K562 (cell line): ENCODE results near the gene ZDHHC18. TPM values are rescaled to one million over a fixed set of nuclear protein-coding genes. Genes with fewer than 3 reads are reported as not detected.

Experiments
- ATAC-seq: fragments of 200-7000 bp; cut with Tn5 transposase; 3 replicates; pipeline ENCODE4 v1.9.1; 2020; ENCODE audit warnings: moderate library complexity
- BruUV-seq: library from RNA; stranded (reverse); fragments of 400-500 nt; replicated peaks from 2 replicates; lab custom pipeline; 2021; lab: Mats Ljungman, UMichigan
- CTCF ChIA-PET: fragments of 300-600 bp; formaldehyde crosslinking; extraction: SDS; loops from one replicate; lab custom pipeline; 2021; ENCODE audit warnings: low intra/inter-chr PET ratio; lab: Yijun Ruan, JAX
- POLR2A ChIA-PET: fragments of 300-600, 350-650 bp; sonication (Branson Sonifier 250); formaldehyde crosslinking; extraction: SDS; loops from one replicate; lab custom pipeline; 2021; ENCODE audit warnings: antibody characterized with exemption, inconsistent platforms; lab: Yijun Ruan, JAX
- DNase-seq, 4 experiments: peaks; one replicate each; pipeline versions ENCODE4 v3.0.0 to v3.0.0-alpha.2; 2011 to 2018; ENCODE audit warnings: low spot score in 3 of 4, mixed read lengths in 3 of 4; ENCODE audit errors: extremely low read depth in 1 of 4
- FAIRE-seq: peaks from 2 replicates; lab custom pipeline; 2011; peaks lifted over from hg19 to GRCh38; lab: Jason Lieb, UNC
- H2AFZ ChIP-seq: 2 replicates; pipeline ENCODE4 v1.6.0; 2011; ENCODE audit warnings: low read depth, low read length, control low read depth, inconsistent platforms
- H3K27ac ChIP-seq: fragments of 200-600 bp; 3 replicates; pipeline ENCODE4 v1.8.0; 2011; ENCODE audit warnings: low read depth, mild to moderate bottlenecking, control low read depth, inconsistent platforms, low read length, moderate library complexity, mixed read lengths; ENCODE audit errors: extremely low read depth
- H3K27me3 ChIP-seq, 2 experiments: fragments of 300-600 bp in 1 of 2; 2 replicates in 1 of 2; 3 replicates in 1 of 2; pipeline versions ENCODE4 v1.6.0 to v1.8.0; 2011; ENCODE audit warnings: inconsistent platforms in 2 of 2, low read length in 2 of 2, mild to moderate bottlenecking in 1 of 2, mixed read lengths in 1 of 2, moderate library complexity in 1 of 2; ENCODE audit not compliant: control insufficient read depth in 2 of 2, insufficient read depth in 2 of 2
- H3K36me3 ChIP-seq: fragments of 300-600 bp; 3 replicates; pipeline ENCODE4 v1.8.0; 2011; ENCODE audit warnings: mild to moderate bottlenecking, low read length, inconsistent platforms; ENCODE audit not compliant: control insufficient read depth, insufficient read depth
- H3K4me1 ChIP-seq, 2 experiments: fragments of 200-600 bp in 1 of 2; replicated peaks in 1 of 2; 2 replicates in 1 of 2; 3 replicates in 1 of 2; pipeline versions ENCODE4 v1.5.1 to v1.8.0; 2011; ENCODE audit warnings: inconsistent platforms in 2 of 2, low read length in 2 of 2, mild to moderate bottlenecking in 1 of 2, mixed read lengths in 1 of 2, moderate library complexity in 1 of 2; ENCODE audit not compliant: control insufficient read depth in 2 of 2, insufficient read depth in 2 of 2
- H3K4me2 ChIP-seq: 2 replicates; pipeline ENCODE4 v1.6.1; 2011; ENCODE audit warnings: low read length, control low read depth, inconsistent platforms, mixed read lengths; ENCODE audit not compliant: insufficient read depth
- H3K4me3 ChIP-seq: fragments of 200-600 bp; sonication (generic), shearing (Covaris generic); 2 replicates; pipeline ENCODE4 v1.5.1; 2016; ENCODE audit warnings: control low read depth, inconsistent platforms
- H3K79me2 ChIP-seq: fragments of 200-600 bp; 3 replicates; pipeline ENCODE4 v1.8.0; 2011; ENCODE audit warnings: low read length, inconsistent platforms; ENCODE audit not compliant: control insufficient read depth, insufficient read depth
- H3K9ac ChIP-seq, 2 experiments: 2 replicates each; pipeline versions ENCODE4 v1.6.0 to v1.6.1; 2011; ENCODE audit warnings: low read depth in 2 of 2, low read length in 2 of 2, control low read depth in 1 of 2, inconsistent platforms in 1 of 2, mild to moderate bottlenecking in 1 of 2, mixed read lengths in 1 of 2; ENCODE audit not compliant: insufficient read depth in 1 of 2
- H3K9me1 ChIP-seq: one replicate; pipeline ENCODE4 v1.6.0; 2011; ENCODE audit warnings: inconsistent platforms, mild to moderate bottlenecking, low read length, moderate library complexity; ENCODE audit not compliant: control insufficient read depth, insufficient read depth
- H3K9me3 ChIP-seq: replicated peaks from 2 replicates; pipeline ENCODE4 v1.5.1; 2011; ENCODE audit warnings: low read depth, low read length, inconsistent platforms; ENCODE audit not compliant: control insufficient read depth, insufficient read depth
- H4K20me1 ChIP-seq: replicated peaks from 2 replicates; pipeline ENCODE4 v1.6.1; 2011; ENCODE audit warnings: low read length, inconsistent platforms, mixed read lengths; ENCODE audit not compliant: control insufficient read depth, insufficient read depth
- ATF7 ChIP-seq: fragments of 450-650 bp; IDR thresholded peaks from 2 replicates; pipeline ENCODE4 v1.7.1; 2014; ENCODE audit warnings: mild to moderate bottlenecking, moderate library complexity
- KHSRP ChIP-seq: fragments of 450-650 bp; IDR thresholded peaks from 2 replicates; pipeline ENCODE4 v1.6.1; 2017
- L3MBTL2 ChIP-seq: fragments of 450-650 bp; IDR thresholded peaks from 2 replicates; pipeline ENCODE4 v1.6.1; 2016; ENCODE audit warnings: mild to moderate bottlenecking, moderate library complexity
- PRMT5 ChIP-seq: sonication (generic); formaldehyde crosslinking; IDR thresholded peaks from 2 replicates; pipeline ENCODE4 v1.5.0; 2020; ENCODE audit warnings: missing genetic modification reagents
- SMARCA4 ChIP-seq: fragments of 450-650 bp; IDR thresholded peaks from 2 replicates; pipeline ENCODE4 v1.6.1; 2016
- TCF3 ChIP-seq: sonication (generic); formaldehyde crosslinking; IDR thresholded peaks from 2 replicates; pipeline ENCODE4 v1.4.0; 2020; ENCODE audit warnings: mild to moderate bottlenecking, missing genetic modification reagents
- TCF7 ChIP-seq: sonication (generic); IDR thresholded peaks from 2 replicates; pipeline ENCODE4 v1.6.1; 2016; ENCODE audit warnings: antibody characterized with exemption, borderline replicate concordance
- TGIF2 ChIP-seq: sonication (generic); formaldehyde crosslinking; IDR thresholded peaks from 2 replicates; pipeline ENCODE4 v1.8.1; 2022; ENCODE audit warnings: mild to moderate bottlenecking, missing genetic modification reagents, moderate library complexity
- WGBS: fragments of 100-300 bp; shearing (Covaris generic); methylation state at CpG from one replicate; pipeline ENCODE4 v1.1.6; 2016; ENCODE audit warnings: low coverage, mixed read lengths; ENCODE audit not compliant: insufficient coverage; ENCODE audit errors: missing lambda C conversion rate; 5-methylcytosine and 5-hydroxymethylcytosine counted together
- in situ Hi-C: fragments of 300-500 bp; cut with MboI; formaldehyde crosslinking; loops from 4 replicates; pipeline ENCODE4 v1.15.0; 2018; ENCODE audit warnings: inconsistent platforms, mixed read lengths
- intact Hi-C: fragments of 100-400 bp; cut with micrococcal nuclease; formaldehyde crosslinking; loops from 2 replicates; pipeline ENCODE4 v1.14.2; 2022
- polyA plus RNA-seq, 8 experiments: library from polyadenylated mRNA; depleted of rRNA in 4 of 8; stranded (reverse) in 5 of 8; unstranded in 3 of 8; fragments of >200 nt; fragmentation: Nextera tagmentation in 2 of 8; fragmentation: Illumina TruSeq in 1 of 8; extraction: Ambion mirVana in 2 of 8; extraction: Trizol in 1 of 8; gene quantifications; 2 replicates each; pipeline versions ENCODE4 v1.2.1 to v1.2.3, GENCODE V29; 2011 to 2014; ENCODE audit warnings: inconsistent platforms in 1 of 8, missing spikeins in 1 of 8
- total RNA-seq, 7 experiments: library from RNA; depleted of rRNA in 6 of 7; stranded (reverse); fragments of >200 nt in 6 of 7; fragmentation: Illumina TruSeq in 2 of 7; extraction: Trizol in 2 of 7; gene quantifications; 2 replicates each; pipeline versions ENCODE4 v1.2.1 to v1.2.3, GENCODE V29; 2011 to 2021; ENCODE audit warnings: low replicate concordance in 1 of 7
- TF ChIP-seq, protein P1 (sequence below): fragments of 450-650 bp; formaldehyde crosslinking; IDR thresholded peaks from 2 replicates; pipeline ENCODE4 v1.4.0; 2020; ENCODE audit warnings: mild to moderate bottlenecking, moderate library complexity
- TF ChIP-seq, protein P2 (sequence below): fragments of 450-650 bp; IDR thresholded peaks from one replicate; pipeline ENCODE4 v1.6.1; 2018; ENCODE audit warnings: mild to moderate bottlenecking, moderate library complexity; ENCODE audit not compliant: partially characterized antibody
- TF ChIP-seq, protein P3 (sequence below): fragments of 450-650 bp; IDR thresholded peaks from 2 replicates; pipeline ENCODE4 v1.6.1; 2016
- TF ChIP-seq, protein P4 (sequence below): fragments of 250-450 bp; sonication (Bioruptor Pico); IDR thresholded peaks from 2 replicates; pipeline ENCODE4 v1.8.0; 2022; ENCODE audit warnings: inconsistent platforms
- TF ChIP-seq, protein P5 (sequence below): IDR thresholded peaks from 2 replicates; pipeline ENCODE4 v1.6.1; 2011; ENCODE audit warnings: borderline replicate concordance, low read depth, mild to moderate bottlenecking, moderate library complexity, low read length; ENCODE audit not compliant: insufficient read depth, poor library complexity, severe bottlenecking

Gene ZDHHC18
- total and polyA plus RNA-seq, 9 of the 15 experiments (the other 6 are each of a cell fraction or from before 2014, with no cell fraction given): 0.42 to 35.6 (median 15.8) TPM

DNA sequence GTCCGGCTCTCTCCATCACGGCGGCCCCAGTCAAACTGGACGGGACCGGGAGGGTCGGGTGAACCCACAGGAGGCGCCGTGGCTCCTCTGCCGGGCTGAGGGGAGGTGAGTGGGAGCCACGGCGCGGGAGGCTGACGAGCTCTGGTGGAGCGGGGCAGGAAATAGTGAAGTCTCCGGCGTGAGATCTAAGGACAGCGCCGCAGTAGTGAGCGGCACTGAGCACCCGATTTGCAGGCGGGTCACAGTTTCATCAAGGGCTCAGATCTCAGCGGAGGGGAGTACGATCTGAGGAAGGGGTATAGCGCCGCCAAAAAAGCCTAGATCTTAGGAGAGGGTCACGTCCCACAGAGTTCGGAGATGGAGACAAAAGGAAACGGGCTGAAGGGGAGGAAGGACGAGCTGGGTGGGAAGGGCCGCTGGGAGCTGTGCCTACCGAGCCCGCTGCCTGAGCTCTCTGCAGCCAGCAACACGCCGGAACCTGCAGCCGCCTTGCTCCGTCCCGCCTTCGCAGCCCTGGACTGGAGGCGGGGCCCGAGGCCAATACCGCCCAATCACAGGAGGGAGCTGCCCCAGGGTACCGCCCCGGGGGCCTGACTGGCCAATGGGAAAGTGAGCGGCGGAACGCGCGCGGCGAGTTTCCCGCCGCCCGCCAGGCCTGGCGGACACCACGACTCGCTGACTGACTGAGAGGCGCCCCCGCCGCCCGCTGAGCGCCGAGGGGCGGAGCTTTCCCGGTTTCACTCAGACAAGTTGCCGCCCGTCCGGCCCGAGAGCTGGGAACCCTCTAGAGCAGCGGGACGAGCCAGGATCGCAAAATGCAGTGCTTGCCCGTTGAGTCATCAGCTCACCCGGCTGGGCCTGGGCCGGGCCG lies 38.4 kb downstream of the ZDHHC18 start:
- H3K79me2 ChIP-seq: no peaks in the 10 kb centered on the region
- H3K4me3 ChIP-seq: peak overlapping the region; percentile 55
- in situ Hi-C loops: no loop called here
- CTCF ChIA-PET: interaction anchor here (0.6 kb wide), 1 partner anchor 10 kb away, joined by 3 read pairs; no protein-coding TSS in a partner anchor
- no peaks in the 10 kb centered on the region for H3K36me3 ChIP-seq
- peak; percentile 96 for ATAC-seq
- no peaks in the 10 kb centered on the region for H3K9me3 ChIP-seq
- BruUV-seq: TSS peak; percentile 92
- WGBS: under 1% methylated on average over 74 of the region's 75 CpGs
- intact Hi-C loops: loop anchor here (10.0 kb wide), 1 partner anchor 170 kb away; the partner anchor contains the start of gene ARID1A
- H3K4me2 ChIP-seq: peak overlapping the region; percentile 98
- H4K20me1 ChIP-seq: no peaks in the 10 kb centered on the region
- peak overlapping the region; percentile 91 to 99 for H3K9ac ChIP-seq
- peak overlapping the region; percentile 99 for H2AFZ ChIP-seq
- DNase-seq: peak; percentile 99
- no peaks in the 10 kb centered on the region for H3K9me1 ChIP-seq
- peak overlapping the region; percentile 90 for H3K27ac ChIP-seq
- POLR2A ChIA-PET: interaction anchor here (0.6 to 2.2 kb wide), 27 partner anchors 8 to 363 kb away, joined by 3 to 11 read pairs (median 3); partner anchors contain the start of genes GPATCH3 and SLC9A1
- peaks cover 21 to 36% of the 10 kb centered on the region in 2 experiments for H3K4me1 ChIP-seq
- peak; percentile 85 for FAIRE-seq
- H3K27me3 ChIP-seq: no peaks in the 10 kb centered on the region
- TF ChIP-seq ATF7 (peak; percentile 85), PRMT5 (CRISPR knock-in tag) (no peak; the same call in 1 of the 2 replicates), KHSRP (no peak), TGIF2 (CRISPR knock-in tag) (no peak), SMARCA4 (peak; percentile 37; the same call in 1 of the 2 replicates), TCF7 (no peak), L3MBTL2 (peak; percentile 96), TCF3 (CRISPR knock-in tag) (0 out of 2 replicates have a peak, but pooled peaks have one; percentile 7)
- TF ChIP-seq, protein P1, sequence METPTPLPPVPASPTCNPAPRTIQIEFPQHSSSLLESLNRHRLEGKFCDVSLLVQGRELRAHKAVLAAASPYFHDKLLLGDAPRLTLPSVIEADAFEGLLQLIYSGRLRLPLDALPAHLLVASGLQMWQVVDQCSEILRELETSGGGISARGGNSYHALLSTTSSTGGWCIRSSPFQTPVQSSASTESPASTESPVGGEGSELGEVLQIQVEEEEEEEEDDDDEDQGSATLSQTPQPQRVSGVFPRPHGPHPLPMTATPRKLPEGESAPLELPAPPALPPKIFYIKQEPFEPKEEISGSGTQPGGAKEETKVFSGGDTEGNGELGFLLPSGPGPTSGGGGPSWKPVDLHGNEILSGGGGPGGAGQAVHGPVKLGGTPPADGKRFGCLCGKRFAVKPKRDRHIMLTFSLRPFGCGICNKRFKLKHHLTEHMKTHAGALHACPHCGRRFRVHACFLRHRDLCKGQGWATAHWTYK (CRISPR knock-in tag): peak; percentile 50; the same call in 1 of the 2 replicates
- TF ChIP-seq, protein P2, sequence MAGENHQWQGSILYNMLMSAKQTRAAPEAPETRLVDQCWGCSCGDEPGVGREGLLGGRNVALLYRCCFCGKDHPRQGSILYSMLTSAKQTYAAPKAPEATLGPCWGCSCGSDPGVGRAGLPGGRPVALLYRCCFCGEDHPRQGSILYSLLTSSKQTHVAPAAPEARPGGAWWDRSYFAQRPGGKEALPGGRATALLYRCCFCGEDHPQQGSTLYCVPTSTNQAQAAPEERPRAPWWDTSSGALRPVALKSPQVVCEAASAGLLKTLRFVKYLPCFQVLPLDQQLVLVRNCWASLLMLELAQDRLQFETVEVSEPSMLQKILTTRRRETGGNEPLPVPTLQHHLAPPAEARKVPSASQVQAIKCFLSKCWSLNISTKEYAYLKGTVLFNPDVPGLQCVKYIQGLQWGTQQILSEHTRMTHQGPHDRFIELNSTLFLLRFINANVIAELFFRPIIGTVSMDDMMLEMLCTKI: no peak
- TF ChIP-seq, protein P3, sequence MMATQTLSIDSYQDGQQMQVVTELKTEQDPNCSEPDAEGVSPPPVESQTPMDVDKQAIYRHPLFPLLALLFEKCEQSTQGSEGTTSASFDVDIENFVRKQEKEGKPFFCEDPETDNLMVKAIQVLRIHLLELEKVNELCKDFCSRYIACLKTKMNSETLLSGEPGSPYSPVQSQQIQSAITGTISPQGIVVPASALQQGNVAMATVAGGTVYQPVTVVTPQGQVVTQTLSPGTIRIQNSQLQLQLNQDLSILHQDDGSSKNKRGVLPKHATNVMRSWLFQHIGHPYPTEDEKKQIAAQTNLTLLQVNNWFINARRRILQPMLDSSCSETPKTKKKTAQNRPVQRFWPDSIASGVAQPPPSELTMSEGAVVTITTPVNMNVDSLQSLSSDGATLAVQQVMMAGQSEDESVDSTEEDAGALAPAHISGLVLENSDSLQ: peak; percentile 96
- TF ChIP-seq, protein P4, sequence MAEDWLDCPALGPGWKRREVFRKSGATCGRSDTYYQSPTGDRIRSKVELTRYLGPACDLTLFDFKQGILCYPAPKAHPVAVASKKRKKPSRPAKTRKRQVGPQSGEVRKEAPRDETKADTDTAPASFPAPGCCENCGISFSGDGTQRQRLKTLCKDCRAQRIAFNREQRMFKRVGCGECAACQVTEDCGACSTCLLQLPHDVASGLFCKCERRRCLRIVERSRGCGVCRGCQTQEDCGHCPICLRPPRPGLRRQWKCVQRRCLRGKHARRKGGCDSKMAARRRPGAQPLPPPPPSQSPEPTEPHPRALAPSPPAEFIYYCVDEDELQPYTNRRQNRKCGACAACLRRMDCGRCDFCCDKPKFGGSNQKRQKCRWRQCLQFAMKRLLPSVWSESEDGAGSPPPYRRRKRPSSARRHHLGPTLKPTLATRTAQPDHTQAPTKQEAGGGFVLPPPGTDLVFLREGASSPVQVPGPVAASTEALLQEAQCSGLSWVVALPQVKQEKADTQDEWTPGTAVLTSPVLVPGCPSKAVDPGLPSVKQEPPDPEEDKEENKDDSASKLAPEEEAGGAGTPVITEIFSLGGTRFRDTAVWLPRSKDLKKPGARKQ (CRISPR knock-in tag): no peak
- TF ChIP-seq, protein P5, sequence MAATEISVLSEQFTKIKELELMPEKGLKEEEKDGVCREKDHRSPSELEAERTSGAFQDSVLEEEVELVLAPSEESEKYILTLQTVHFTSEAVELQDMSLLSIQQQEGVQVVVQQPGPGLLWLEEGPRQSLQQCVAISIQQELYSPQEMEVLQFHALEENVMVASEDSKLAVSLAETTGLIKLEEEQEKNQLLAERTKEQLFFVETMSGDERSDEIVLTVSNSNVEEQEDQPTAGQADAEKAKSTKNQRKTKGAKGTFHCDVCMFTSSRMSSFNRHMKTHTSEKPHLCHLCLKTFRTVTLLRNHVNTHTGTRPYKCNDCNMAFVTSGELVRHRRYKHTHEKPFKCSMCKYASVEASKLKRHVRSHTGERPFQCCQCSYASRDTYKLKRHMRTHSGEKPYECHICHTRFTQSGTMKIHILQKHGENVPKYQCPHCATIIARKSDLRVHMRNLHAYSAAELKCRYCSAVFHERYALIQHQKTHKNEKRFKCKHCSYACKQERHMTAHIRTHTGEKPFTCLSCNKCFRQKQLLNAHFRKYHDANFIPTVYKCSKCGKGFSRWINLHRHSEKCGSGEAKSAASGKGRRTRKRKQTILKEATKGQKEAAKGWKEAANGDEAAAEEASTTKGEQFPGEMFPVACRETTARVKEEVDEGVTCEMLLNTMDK: peak; percentile 19
